Left lung (tissue), 10 donors: Measurements from ENCODE around the gene KIAA1217. TPM values are rescaled to one million over a fixed set of nuclear protein-coding genes. Genes with fewer than 3 reads are reported as not detected.
A peak's percentile ranks its signal among the peaks of the same experiment; 100 is the strongest.

Source experiments
- ATAC-seq: fragments of 200-7000 bp; cut with Tn5 transposase; one replicate; pipeline ENCODE4 v1.9.1; 2020; ENCODE audit warnings: moderate library complexity
- DNase-seq, 4 donors: peaks; one replicate each; pipeline ENCODE4 v3.0.0-alpha.2; 2013 to 2020
- H3K27ac ChIP-seq, 2 donors: fragments of 200-600 bp; sonication (generic) in 1 of 2; one replicate each; pipeline versions ENCODE4 v1.5.0 to v1.8.0; 2020 to 2021
- H3K27me3 ChIP-seq, 2 donors: fragments of 200-600 bp; sonication (generic) in 1 of 2; one replicate each; pipeline versions ENCODE4 v1.5.0 to v1.8.0; 2020 to 2021
- H3K36me3 ChIP-seq, 2 donors: fragments of 200-600 bp; sonication (generic) in 1 of 2; one replicate each; pipeline versions ENCODE4 v1.5.0 to v1.8.0; 2020 to 2021
- H3K4me1 ChIP-seq, 2 donors: fragments of 200-600 bp; one replicate each; pipeline ENCODE4 v1.8.0; 2021
- H3K4me3 ChIP-seq, 2 donors: fragments of 200-600 bp; sonication (generic) in 1 of 2; one replicate each; pipeline versions ENCODE4 v1.5.0 to v1.8.0; 2020 to 2021; ENCODE audit warnings: mild to moderate bottlenecking in 1 of 2
- H3K9me3 ChIP-seq, 2 donors: fragments of 200-600 bp; sonication (generic) in 1 of 2; one replicate each; pipeline versions ENCODE4 v1.5.0 to v1.8.0; 2020 to 2021
- CTCF ChIP-seq, 2 donors: fragments of 200-600 bp; sonication (generic) in 1 of 2; IDR thresholded peaks; one replicate each; pipeline versions ENCODE4 v1.5.0 to v1.8.0; 2021; ENCODE audit warnings: antibody characterized with exemption in 2 of 2
- intact Hi-C, 2 donors: fragments of 100-400 bp; cut with DNase I; formaldehyde crosslinking; loops; one replicate each; pipeline versions ENCODE4 v1.11.2 to v1.14.2; 2022
- polyA plus RNA-seq, 6 donors: library from polyadenylated mRNA; unstranded; fragments of 120-200 nt; gene quantifications; one replicate each; pipeline ENCODE4 v1.2.1, GENCODE V29; 2013; ENCODE audit not compliant: insufficient read length in 6 of 6
- total RNA-seq, 2 donors: library from RNA; stranded (reverse); fragmentation: NEBNext Ultra II Directional; extraction: Animal tissue kit (Norgen Biotek cat#: 25700); gene quantifications; one replicate each; pipeline ENCODE4 v1.2.1, GENCODE V29; 2021
- donor health status: DM: no; HTN: yes; CAD: no.
- donor health status: DM: no; HTN: no; CAD: no.

KIAA1217 gene
- total and polyA plus RNA-seq, 8 donors: 28.3 to 69.1 (median 60.4) TPM

GRCh38 chr10:24352399-24352798 lies 143.5 kb downstream of the KIAA1217 start:
- no peaks in the 10 kb centered on the region for H3K9me3 ChIP-seq
- ATAC-seq (no peak), DNase-seq (no peak)
- H3K4me3 ChIP-seq: no peak overlapping the region
- H3K4me1 ChIP-seq: peaks cover 0 to 7% of the 10 kb centered on the region in 2 donors
- intact Hi-C loops: no loop called here
- H3K27ac ChIP-seq: no peak overlapping the region
- H3K36me3 ChIP-seq: no peaks in the 10 kb centered on the region
- no peaks in the 10 kb centered on the region for H3K27me3 ChIP-seq
- TF ChIP-seq CTCF (IDR thresholded peaks at IDR 0.05): no peak

GRCh38 chr10:24353319-24353718 lies 144.4 kb downstream of the KIAA1217 start:
- ATAC-seq: peak; percentile 20
- Histone ChIP-seq H3K9me3 (no peaks in the 10 kb centered on the region), H3K36me3 (no peaks in the 10 kb centered on the region), H3K27ac (no peak overlapping the region), H3K4me3 (no peak overlapping the region), H3K4me1 (peaks cover 0 to 7% of the 10 kb centered on the region in 2 donors), H3K27me3 (no peaks in the 10 kb centered on the region)
- intact Hi-C loops: no loop called here
- no peak for DNase-seq
- no peak for TF ChIP-seq CTCF (IDR thresholded peaks at IDR 0.05)

GRCh38 chr10:24355056-24355688 lies 146.2 kb downstream of the KIAA1217 start:
- H3K27me3 ChIP-seq: no peaks in the 10 kb centered on the region
- ATAC-seq: no peak
- no peak for TF ChIP-seq CTCF (IDR thresholded peaks at IDR 0.05)
- no peaks in the 10 kb centered on the region for H3K4me1 ChIP-seq
- H3K27ac ChIP-seq: no peak overlapping the region
- no peaks in the 10 kb centered on the region for H3K9me3 ChIP-seq
- no peak for DNase-seq
- no peak overlapping the region for H3K4me3 ChIP-seq
- H3K36me3 ChIP-seq: no peaks in the 10 kb centered on the region
- intact Hi-C loops: no loop called here

GRCh38 chr10:24357344-24358004 lies 148.5 kb downstream of the KIAA1217 start:
- DNase-seq (peak in 1 of 4 donors; percentile 27), ATAC-seq (peak; percentile 24)
- Histone ChIP-seq H3K4me1 (no peaks in the 10 kb centered on the region), H3K27me3 (no peaks in the 10 kb centered on the region), H3K4me3 (no peak overlapping the region), H3K36me3 (no peaks in the 10 kb centered on the region), H3K9me3 (no peaks in the 10 kb centered on the region), H3K27ac (no peak overlapping the region)
- TF ChIP-seq CTCF (IDR thresholded peaks at IDR 0.05): no peak
- intact Hi-C loops: no loop called here

- intact Hi-C loops: no loop called here
- no peaks in the 10 kb centered on the region for H3K4me1 ChIP-seq
- DNase-seq (no peak), ATAC-seq (no peak)
- no peaks in the 10 kb centered on the region for H3K36me3 ChIP-seq
- H3K4me3 ChIP-seq: no peak overlapping the region
- H3K27me3 ChIP-seq: no peaks in the 10 kb centered on the region
- TF ChIP-seq CTCF (IDR thresholded peaks at IDR 0.05): no peak
- no peaks in the 10 kb centered on the region for H3K9me3 ChIP-seq
- no peak overlapping the region for H3K27ac ChIP-seq
Observed at GRCh38 chr10:24358022-24358421, 149.1 kb downstream of the KIAA1217 start.
